ENCODE results near the gene MCFD2.

The MCFD2 gene

DNA sequence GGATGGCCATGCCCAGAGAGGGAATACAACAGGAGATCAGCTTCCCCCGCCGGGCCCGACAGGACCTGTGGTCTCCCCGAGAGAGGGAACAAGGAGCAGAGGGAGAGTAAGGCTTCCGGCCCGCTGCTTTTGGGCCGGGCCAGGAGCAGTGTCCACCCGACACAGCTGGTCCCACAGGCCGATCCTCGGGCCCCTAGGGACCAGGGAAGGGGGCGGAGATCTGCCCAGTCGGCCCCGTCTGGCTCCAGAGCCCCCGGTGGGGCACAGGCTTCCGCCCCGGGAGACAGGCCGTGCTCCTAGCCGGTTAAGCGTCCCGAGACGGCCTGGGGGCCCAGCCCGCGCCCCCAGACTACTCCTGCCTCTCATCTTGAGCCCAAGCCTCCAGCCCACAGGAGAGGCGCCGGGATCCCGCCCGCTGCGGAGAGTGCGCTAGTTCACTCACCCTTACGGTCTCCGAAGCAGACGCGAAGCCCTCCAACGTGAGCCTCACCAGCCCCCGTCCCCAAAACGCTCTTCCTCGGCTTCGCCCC lies at the start of gene MCFD2:
MCFD2 (minus strand) TSS at position 526 of the 530 bp plus-strand sequence. CDS start 6,635 bp downstream, outside the sequence.
- DNase-seq (ENCODE audit: low spot score), result no peak

DNA sequence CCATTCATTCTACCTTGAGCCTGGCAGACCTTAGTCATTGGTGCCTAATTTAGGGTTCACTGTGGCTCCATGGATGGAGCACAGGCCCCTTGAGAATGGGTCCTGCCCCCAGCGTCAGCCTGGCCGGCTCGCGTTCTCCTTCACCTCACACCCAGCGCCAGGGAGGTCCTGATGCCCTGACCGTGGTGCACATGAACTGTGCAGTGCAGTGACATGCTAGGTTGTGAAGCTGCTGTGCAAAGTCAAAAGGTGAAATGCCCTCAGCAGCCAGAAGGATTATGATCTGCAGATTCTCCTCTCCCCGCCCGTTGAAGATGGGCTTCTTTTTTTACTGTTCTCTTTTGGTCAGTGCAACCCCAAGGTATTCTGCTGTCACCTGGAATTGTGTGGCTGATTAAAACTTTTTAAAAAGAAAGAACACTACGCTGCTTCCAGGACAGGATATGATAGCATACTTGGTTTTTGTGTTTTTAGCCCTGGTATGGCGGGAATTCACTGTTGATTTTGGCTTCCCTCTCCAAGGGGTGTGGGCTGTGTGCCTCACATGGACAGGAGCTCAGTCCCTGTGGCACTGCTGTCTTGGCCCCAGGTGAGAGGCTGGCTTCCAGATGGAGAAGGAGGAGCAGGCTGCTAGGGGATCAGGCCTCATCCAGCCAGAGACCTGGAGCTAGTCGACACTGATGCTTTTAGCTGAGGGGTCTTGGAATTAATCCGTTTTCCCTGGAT lies 49.4 kb upstream of the MCFD2 start:
- DNase-seq (ENCODE audit: low spot score), result no peak

DNA sequence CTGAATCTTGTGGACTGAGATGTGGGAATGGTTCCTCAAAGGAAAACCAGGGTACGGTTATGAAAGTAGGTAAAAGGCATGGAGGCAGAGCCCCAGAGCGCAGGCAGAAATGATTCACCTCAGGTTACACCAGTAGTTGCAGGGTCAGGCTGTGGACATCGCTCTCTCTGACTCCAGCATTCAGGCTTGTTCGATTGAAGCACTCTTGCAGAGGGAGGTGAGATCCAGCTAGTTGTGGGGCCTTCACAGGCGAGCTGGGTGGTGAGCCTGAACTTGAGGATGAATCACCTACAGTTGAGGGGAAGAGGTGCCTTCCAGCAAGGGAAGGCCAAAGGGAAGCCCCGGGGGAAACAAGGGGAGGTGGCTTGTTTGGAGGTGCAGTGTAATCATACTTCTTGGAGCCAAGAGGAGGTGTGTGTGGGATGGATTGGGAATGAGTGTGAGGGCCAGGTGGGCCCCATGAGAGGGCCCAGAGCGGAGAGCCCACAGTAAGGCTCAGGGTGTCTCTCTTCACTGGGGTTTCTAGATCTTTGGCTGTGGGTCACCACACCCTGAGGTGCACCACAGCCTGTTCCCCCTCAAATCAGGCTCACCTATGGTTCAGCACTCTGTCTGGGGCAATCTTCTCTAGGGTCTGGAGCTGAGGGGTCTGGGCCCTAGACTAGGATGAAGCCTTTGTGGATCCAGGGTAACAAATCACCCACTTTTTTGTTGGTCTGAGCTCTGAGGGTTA lies 48.5 kb upstream of the MCFD2 start:
- DNase-seq (ENCODE audit: low spot score), result no peak

DNA sequence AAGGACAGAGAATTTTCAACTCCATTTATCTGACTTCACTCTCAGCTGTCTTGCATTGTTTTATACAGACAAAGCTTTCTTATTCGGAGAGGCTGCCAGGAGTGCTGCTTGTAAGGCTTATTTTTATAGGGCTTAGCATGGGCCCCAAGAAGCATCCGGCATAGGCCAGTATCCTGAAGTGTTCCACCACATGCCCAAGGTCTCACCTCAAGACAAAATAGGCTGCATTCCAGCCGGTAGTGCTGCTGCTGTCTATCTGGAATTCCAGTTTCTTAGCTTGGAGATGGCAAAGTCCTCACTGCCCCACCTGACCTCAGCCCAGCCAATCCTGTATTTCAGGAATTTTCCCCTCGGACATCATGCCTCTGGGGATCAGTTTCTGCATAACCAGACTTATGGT lies 47.6 kb upstream of the MCFD2 start:
- no peak for DNase-seq (ENCODE audit: low spot score)

DNA sequence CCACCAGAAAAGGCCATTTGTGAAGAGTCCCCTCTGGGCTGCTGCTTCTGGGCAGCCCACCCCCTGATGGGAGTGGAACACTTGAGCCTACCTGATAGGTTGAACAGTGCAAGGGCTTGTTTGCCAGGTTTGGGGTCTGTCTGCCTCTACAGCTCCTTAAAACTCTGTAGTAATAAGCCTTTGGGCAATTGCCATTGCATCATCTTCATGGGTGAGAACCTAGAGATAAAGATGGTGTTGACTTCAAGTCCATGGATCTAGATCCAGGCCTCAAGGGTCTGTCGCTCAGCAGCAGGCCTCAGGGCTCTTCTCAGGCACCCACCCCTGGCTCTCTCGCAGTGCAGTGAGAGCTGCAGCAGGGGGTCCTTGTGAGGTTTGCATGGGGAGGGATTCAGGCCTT lies 47.1 kb upstream of the MCFD2 start:
- DNase-seq (ENCODE audit: low spot score), result no peak

DNA sequence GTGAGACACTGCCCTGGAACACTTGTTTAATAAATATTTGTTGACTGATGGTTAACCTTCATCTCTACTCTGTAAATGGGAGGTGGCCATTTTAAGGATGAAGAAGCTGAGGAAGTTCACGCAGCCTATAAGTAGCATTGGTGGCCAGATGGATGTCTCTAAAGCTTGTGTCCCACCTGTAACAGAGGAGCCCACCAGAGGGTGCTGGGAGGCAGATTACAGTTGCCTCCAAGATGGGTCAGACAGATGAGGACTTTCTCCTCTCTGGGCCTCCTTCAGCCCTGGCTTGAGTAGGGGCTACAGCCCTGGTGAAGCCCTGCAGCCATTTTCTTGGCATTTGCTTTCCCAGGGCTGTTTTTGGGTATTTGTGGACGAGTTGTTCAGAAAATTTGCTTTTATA lies 45.0 kb upstream of the MCFD2 start:
- no peak for DNase-seq (ENCODE audit: low spot score)

DNA sequence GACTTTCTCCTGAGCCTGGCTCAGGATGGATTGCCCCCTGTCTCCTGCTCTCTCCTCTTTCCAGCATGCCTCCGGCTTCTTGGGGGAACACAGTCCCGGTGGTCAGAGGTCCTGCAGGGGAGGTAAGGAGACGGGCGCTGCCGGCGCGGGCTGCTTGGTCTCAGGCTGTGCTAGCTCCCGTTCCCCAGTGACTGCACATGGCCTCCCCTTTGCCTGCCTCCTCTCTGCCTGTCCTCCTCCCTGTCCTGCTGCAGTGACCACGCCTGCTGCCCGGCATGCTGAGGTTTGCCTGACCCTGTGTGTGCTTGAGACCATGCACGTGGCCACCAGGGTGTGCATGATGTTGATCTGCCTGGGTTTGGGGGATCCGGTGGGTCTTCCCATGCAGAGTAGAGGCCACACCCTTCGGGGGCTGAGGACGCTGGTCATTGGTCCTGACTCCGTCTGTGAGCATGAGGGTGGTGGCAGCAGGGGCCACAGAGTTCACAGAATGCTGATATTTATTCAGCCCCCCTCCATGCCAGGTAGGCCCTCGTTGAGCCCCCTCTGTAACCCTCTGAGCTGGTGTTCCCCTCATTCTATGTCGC lies 42.9 kb upstream of the MCFD2 start:
- DNase-seq (ENCODE audit: low spot score), result no peak

DNA sequence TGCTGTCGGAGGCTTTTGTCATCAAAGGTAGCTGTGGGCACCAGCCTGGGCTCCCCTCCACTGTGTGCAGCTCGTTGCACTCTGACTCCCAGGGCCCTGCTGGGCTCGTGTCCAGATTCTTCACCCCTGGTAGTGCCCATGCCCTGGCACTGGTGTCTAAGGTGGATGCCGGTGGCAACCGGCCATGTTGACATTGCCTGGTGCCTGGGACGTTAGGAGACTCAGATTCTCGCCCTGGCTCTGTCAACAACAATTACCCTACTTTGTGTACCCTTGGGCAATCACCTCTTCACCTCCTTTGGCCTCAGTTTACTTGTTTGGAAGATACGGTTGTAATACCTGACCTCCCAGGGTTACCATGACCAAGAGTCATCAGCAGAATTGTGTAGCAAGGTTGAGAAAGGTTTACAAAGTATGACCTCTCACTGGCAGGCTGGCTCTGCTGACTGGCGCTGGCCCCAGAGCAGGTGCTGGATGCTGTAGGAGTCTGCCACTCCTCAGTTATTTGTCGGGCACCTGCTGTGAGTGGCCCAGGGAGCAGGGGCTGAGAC lies 41.5 kb upstream of the MCFD2 start:
- DNase-seq (ENCODE audit: low spot score), result no peak

DNA sequence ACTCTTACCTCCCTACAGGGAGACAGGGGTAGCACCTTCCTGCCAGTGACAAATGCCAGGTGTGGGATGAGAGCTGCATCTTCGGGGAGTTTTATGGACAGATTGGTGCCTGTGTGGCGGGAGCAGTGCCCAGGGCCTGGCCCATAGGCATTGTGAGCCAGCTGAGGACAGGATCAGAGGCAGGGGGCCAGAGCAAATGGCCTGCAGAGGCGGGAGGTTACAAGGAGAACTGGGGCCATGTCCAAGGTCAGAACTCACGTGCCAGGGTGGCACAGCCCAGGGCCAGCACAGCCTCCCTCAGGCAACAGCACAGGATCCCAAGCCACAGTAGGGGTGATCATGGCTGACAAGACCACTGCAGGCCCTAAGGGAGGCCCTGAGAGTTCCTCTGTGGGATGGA lies 40.2 kb upstream of the MCFD2 start:
- DNase-seq (ENCODE audit: low spot score), result no peak

DNA sequence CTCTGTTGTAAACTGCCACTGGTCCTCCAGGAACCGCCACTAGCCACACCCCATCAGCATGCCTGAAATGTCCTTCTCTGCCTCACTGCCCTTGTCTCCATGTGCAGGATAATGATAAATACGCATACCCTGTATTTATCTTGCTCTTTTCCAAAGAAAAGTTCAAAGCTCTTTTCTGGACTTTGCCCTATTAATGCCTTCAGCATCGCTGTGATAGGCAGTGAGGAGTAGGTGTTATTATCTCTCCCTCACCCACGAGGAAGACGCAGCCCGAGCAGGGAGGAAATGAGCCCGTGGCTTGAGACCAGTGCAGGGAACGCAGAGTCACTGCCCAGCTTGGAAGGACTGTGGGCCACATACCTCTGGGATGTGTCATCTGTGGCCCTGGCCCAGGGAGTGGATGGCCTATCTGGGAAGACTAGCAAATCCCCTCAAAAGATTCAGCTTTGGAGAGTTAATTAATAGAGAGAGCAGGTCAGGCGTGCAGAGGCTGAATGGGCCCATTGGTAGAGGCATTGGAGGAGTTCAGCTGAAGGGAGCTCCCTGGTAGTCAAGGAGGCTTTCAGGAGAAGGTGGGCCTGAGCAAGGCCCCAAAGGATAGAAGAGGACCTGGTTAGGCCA lies 39.5 kb upstream of the MCFD2 start:
- DNase-seq (ENCODE audit: low spot score), result no peak

DNA sequence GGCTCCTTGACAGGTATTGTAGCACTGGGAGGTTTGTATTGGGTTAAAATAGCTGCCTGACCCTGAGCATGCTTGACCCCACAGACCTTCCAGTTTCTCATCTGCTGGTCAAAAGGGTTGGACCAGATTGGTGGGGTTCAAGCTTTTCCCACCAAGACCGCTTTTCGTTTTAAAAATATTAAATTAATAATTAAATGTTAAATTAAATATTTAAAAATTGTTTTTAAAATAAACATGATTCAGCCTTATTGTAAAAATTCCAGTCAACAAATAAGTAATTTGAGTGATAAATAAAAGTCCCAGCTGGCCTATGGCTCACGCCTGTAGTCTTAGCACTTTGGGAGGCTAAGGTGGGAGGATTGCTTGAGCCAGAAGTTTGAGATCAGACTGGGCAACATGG lies 36.6 kb upstream of the MCFD2 start:
- DNase-seq (ENCODE audit: low spot score), result no peak

DNA sequence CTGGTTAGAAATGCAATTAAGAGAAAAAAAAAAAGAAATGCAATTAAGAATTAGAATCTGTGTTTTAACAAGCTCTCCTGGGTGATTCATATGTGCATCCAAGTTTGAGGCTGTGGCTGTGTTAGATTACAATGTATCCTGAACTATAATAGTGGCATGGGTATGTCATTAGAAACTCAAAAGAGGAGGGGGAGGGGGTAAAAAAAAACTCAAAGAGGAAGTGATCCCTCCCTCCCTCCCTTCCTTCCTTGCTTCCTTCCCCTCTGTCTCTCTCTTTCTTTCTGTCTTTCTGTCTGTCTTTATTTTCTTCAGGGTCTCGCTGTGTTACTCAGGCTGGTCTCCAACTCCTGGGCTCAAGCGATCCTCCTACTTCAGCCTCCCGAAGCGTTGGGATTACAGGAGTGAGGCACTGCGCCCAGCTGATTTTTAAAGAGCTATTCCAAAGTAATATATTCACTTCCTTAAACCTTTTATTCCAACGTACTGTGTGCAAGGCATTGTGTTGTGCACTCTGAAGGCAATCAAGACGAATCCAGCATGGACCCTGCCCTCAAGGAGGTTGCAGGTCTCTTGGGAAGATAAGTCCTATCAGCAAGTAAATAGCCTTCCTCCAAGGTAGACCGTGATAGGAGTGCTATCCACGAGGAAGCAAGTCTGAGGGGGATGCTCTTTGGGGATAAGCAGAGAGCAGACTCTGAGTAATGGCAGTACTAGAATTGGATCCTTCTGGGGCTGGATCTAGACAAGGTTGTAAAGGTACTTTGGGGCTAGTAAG lies 35.9 kb upstream of the MCFD2 start:
- DNase-seq (ENCODE audit: low spot score), result no peak

DNA sequence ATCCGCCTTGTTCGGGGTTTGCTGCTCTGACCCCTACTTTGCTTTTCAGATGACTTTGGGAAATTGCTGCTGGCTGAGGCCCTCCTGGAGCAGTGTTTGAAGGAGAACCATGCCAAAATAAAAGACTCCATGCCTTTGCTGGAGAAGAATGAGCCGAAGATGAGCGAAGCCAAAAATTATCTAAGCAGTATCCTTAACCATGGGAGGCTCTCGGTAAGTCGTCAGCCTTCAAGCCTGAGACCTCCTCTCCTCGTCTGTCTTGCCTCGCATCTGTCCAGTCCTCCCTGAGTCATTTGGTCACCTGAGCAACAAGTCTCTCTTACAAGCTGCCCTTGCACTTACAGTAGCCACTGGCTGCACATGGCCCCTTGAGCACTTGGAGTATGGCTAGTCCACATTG lies 34.7 kb upstream of the MCFD2 start:
- DNase-seq (ENCODE audit: low spot score), result no peak

DNA sequence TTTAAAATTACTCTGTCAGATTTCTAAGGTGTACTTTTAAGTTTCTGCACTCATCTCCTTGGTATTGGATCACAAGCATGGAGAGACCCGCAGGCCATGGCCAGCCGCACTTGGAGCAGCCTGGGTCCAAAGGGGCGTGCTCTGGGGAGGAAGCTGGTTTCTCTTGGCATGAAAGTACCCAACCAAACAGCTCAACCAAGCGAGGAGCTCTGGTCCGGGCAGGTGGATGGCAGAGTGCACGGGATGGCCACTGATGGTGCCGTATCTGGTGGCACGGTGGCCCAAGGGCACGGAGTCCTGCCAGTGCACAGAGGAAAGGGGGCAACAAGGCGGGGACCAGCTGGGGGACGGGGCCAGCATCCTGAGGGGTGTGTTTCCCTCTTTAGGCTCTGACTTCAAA lies 32.2 kb upstream of the MCFD2 start:
- no peak for DNase-seq (ENCODE audit: low spot score)

DNA sequence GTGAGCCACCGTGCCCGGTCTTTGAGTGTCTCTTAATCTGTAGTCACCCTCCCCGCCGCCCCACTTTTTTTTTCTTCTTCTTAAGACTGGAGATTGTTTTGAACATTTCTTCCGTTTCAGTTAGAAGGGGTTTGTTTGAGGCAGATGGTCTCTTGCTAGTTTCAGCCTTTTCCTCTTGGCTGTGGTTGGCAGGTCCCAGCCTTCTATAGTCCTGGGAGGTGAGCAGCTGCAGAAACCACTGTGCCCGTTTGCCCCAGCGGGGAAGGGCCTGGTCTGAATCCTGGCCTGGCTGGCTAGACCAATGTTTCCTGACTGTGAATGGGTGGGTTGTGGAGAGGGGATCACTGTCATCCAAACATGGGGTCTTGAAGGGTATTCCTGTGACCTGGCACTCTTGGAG lies 30.1 kb upstream of the MCFD2 start:
- no peak for DNase-seq (ENCODE audit: low spot score)

DNA sequence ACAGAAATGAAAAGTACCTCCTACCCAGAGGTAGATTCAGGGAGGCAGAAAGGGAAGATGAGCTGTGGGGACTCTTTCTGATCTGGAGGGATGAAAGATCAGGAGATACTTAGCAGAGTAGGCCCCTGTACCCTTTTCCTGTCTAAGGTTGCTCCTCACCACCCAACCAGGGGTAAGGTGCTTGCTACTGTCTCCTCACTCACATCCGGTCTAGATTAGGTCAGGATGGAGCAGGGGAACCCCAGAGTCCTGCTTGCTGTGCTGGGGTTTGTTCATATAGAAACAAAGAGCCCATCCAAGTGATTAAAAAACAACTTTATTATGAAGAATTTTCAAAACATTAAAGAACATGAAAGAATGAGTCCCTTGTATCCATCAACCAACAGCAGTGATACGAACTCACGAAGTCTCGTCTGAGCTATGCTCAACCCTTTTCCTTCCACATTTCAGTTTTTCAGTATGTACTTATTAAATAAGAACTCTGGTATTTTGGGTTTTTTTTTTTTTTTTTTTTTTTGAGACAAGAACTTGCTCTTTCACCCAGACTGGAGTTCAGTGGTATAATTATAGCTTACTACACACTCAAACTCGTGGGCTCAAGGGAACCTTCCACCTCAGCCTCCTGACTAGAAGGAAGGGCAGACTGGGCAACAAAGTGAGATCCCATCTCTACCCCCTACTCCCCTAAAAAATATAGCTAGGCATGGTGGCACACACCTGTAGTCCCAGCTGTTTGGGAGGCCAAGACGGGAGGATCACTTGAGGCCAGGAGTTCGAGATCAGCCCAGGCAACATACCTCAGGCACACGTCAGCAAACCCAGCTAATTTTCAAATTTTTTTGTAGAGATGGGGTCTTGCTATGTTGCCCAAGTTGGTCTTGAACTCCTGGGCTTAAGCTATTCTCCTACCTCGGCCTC lies 28.5 kb upstream of the MCFD2 start:
- no peak for DNase-seq (ENCODE audit: low spot score)

DNA sequence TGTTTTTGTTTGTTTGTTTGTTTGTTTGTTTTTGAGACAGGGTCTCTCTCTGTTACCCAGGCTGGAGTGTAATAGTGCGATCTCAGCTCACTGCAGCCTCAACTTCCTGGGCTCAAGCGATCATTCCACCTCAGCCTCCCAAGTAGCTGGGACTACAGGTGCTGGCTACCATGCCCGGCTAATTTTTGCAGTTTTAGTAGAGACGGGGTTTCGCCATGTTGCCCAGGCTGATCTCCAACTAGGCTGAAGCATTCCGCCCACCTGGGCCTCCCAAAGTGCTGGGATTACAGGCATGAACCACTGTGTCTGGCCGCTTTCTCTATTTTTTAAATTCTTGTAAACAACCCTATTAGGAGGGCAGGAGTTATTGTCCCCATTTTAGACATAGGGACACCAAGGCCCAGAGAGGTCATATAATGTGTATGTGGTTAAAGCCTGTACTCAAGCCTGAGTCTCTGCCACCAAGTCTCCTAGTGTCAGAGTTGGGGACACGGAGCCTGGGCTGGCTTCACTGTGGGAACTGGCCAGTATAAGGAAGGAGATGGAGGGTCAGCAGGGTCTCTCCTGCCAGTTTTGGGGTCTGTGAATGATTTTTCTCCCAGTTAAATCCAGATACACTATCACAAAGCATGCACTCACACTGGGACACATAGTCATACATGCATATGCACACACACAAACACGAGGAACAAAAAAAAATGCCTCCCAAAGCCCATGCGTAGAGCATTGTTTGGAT lies 27.5 kb upstream of the MCFD2 start:
- no peak for DNase-seq (ENCODE audit: low spot score)

DNA sequence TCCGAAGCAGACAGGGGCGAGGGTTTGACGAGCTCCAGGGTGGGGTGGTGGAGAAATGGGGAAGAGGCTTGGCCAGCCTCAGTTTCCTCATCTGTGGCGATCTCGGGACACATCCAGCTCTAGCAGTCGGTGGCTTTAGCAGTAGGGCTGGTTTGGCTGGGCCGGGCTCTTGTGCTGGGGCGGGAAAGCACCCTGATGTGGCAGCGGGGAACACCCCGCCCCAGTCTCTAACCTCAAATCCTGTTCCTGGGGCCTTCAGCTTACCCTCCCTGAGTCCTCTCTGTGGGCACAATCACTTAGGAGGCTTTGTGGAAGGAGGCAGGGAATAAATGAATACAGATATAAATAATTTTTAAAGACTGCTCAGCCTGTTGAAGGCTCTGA lies 26.5 kb upstream of the MCFD2 start:
- no peak for DNase-seq (ENCODE audit: low spot score)

DNA sequence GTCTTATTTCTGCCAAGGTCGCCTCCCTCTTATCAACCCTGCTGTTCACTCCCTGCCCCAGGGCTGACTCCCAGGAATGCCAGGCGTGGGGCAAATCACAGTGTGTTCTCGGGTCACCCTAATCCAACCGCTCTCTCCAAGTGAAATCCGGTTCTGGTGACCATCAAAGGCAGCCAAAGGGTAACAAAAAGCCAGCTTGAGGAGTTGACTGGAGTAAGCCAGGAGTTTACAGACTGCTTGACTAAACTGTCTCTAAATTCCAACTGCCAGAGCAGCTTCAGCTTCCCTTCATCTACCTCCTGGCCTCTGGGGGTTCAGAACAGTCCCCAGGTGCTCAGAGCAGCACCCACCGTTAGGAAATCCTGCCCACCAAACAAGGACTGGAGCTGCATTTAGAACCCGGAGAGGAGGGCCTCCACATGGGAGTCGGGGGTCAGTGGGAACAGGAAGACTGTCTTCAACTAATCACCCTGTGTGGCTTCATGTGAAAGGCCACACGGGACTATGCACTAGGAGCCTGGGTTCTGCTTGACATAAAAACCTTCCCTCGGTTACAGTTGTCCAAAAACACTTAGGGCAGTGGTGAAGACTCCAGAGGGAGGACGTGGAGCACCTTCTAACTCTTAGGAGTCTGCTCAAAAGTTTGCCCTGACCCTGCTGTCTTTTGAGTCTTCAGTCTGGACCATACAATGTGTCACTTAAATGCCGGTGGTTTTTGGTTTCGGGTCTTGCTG lies 24.2 kb upstream of the MCFD2 start:
- no peak for DNase-seq (ENCODE audit: low spot score)

Data from left forelimb (tissue), 1 donor.